BE2C (cell line): ENCODE data around the gene COL20A1.

Experiments
- DNase-seq: peaks from one replicate; pipeline ENCODE4 v3.0.0-alpha.2; 2020
- H3K27me3 ChIP-seq: fragments of 250-450 bp; sonication (Bioruptor Pico); 2 replicates; pipeline ENCODE4 v1.5.1; 2020; ENCODE audit warnings: mild to moderate bottlenecking
- H3K36me3 ChIP-seq: fragments of 250-450 bp; sonication (Bioruptor Pico); 2 replicates; pipeline ENCODE4 v1.5.1; 2020; ENCODE audit warnings: mild to moderate bottlenecking
- H3K4me1 ChIP-seq: fragments of 250-450 bp; sonication (Bioruptor Pico); 2 replicates; pipeline ENCODE4 v1.5.1; 2020
- H3K4me3 ChIP-seq: 2 replicates; pipeline ENCODE4 v1.5.1; 2011; ENCODE audit warnings: low read depth, low read length
- H3K9me3 ChIP-seq: fragments of 250-450 bp; sonication (Bioruptor Pico); 2 replicates; pipeline ENCODE4 v1.5.1; 2020
- CTCF ChIP-seq: IDR thresholded peaks from 2 replicates; pipeline ENCODE4 v1.5.1; 2012; ENCODE audit warnings: mild to moderate bottlenecking, low read depth, low read length

The COL20A1 gene

GRCh38 chr20:63369024-63369530 lies 76.1 kb downstream of the COL20A1 start:
- no peak for TF ChIP-seq CTCF
- Histone ChIP-seq H3K4me1 (no peaks in the 10 kb centered on the region), H3K36me3 (no peaks in the 10 kb centered on the region), H3K9me3 (no peaks in the 10 kb centered on the region), H3K4me3 (no peak overlapping the region), H3K27me3 (peaks cover 9% of the 10 kb centered on the region)
- no peak for DNase-seq

GRCh38 chr20:63369724-63370617 lies 77.0 kb downstream of the COL20A1 start:
- H3K36me3 ChIP-seq: no peaks in the 10 kb centered on the region
- H3K9me3 ChIP-seq: no peaks in the 10 kb centered on the region
- no peak overlapping the region for H3K4me3 ChIP-seq
- DNase-seq: no peak
- peaks cover 9% of the 10 kb centered on the region for H3K27me3 ChIP-seq
- TF ChIP-seq CTCF: 0 out of 2 replicates have a peak, but pooled peaks have one; percentile 9
- no peaks in the 10 kb centered on the region for H3K4me1 ChIP-seq

GRCh38 chr20:63370618-63371187 lies 77.7 kb downstream of the COL20A1 start:
- Histone ChIP-seq H3K9me3 (no peaks in the 10 kb centered on the region), H3K4me1 (no peaks in the 10 kb centered on the region), H3K4me3 (no peak overlapping the region), H3K27me3 (peaks cover 9% of the 10 kb centered on the region), H3K36me3 (no peaks in the 10 kb centered on the region)
- DNase-seq: no peak
- no peak for TF ChIP-seq CTCF

GRCh38 chr20:63371291-63371865 lies 78.4 kb downstream of the COL20A1 start:
- Histone ChIP-seq H3K36me3 (no peaks in the 10 kb centered on the region), H3K4me3 (no peak overlapping the region), H3K9me3 (no peaks in the 10 kb centered on the region), H3K27me3 (peaks cover 9% of the 10 kb centered on the region), H3K4me1 (no peaks in the 10 kb centered on the region)
- no peak for TF ChIP-seq CTCF
- no peak for DNase-seq

GRCh38 chr20:63372971-63373885 lies 80.2 kb downstream of the COL20A1 start:
- Histone ChIP-seq H3K36me3 (no peaks in the 10 kb centered on the region), H3K4me3 (no peak overlapping the region), H3K27me3 (peaks cover 9% of the 10 kb centered on the region), H3K4me1 (no peaks in the 10 kb centered on the region), H3K9me3 (no peaks in the 10 kb centered on the region)
- no peak for DNase-seq
- TF ChIP-seq CTCF: no peak
